CD4-positive, alpha-beta T cell treated with Interleukin-2 at 100 ng/mL for 4 hours (primary cell): Measurements from ENCODE around the gene HCRT.

Source experiments
- DNase-seq: peaks from one replicate; pipeline ENCODE4 v3.0.0-alpha.2; 2020; ENCODE audit warnings: low spot score

HCRT gene

DNA sequence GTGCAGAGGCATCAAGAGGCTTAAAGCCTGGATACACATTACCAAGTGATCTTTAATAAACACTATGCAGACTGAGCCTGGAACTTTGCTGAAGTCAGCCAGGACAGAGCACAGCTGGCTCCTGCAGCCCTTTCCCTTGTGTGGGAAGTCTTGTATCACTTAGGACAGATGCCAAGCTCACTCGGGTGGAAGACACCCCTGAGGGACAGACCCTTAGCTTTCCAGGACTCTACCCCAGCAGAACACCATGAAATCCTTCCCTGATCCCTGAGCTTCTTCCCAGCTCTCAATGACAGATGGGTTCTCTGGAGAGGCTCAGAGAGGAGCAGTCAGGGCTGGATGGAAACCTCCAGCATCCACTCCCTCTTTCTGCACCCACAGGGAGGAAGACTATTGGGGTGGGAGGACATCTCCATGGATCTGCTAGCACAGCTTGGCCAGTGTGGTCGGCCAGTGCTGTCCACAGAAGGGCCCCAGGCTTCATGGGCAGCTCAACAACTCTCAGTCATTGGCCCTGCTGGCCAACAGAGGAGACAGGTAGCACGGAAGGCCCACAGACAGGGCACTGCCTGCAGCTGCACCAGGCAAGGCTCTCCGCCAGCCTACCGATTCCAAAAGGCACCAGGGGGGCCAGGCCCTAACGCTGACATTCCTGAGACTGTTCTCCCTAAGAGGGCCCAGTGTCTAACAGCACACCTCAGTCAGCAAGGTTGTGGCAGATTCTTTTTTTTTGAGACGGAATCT is 46.3 kb downstream of the HCRT start:
- no peak for DNase-seq

DNA sequence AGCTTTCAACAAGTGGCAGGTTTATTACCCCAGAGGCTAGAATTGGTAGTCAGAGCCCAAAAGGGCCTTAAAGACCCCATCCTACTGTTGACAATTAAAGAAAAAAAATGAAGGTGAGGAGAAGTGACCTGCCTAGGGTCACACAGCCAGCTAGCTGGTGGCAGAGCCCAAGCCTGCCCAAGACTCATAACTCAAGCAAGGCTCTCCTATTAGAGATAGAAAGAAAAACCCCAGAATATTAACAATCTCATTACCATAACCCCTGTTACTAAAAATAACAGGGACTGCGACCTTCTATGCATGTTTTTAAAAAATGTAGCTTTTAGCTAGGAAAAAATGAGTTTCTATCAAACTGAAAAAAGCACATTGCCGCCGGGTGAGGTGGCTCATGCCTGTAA is 48.6 kb downstream of the HCRT start:
- DNase-seq: no peak

DNA sequence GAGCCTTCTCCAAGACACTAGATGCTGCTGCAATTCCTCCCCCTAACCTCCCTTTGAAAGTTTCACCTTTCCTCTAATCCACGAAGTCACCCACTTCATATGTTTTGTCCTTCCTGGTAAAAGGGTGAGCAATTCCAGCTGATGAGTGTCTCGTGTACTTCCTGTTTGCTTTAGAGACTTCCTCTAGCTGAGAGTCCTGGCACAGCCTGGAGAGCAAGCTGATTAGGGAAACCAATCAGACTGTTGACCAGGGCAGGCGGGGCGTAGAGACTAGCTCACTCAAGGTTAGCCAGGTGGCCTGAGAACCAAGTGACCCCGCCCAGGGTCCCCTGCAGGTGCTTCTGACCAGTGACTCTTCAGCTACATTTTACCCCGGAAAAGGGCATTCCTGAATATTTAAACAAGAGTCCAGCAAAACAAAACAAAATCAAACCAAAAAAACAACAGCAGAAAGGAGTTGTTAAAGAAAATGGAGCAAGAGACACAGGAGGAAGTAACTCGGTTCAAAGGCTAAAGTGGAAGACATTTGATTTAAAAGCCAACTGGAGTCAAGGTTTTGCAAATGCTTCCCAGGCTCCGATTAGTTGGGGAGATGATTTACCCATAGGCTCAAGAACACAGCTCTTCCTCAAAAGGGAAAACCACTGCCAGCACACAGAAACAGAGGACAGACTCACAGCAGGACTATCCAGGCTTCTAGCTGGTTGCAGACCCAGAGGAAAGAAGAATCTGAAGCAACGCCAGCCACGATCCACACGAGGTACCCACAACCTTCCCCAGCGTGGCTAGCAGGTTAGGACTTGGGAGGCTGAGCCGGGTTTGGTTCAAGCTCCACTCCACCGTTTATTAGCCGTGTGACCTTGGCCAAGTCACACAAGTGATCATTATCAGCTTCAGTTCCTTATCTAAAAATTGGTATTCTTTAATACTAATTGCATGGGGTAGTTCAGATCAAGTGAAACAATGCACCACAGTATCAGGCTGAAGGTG is 49.3 kb downstream of the HCRT start:
- DNase-seq: peak; percentile 14

DNA sequence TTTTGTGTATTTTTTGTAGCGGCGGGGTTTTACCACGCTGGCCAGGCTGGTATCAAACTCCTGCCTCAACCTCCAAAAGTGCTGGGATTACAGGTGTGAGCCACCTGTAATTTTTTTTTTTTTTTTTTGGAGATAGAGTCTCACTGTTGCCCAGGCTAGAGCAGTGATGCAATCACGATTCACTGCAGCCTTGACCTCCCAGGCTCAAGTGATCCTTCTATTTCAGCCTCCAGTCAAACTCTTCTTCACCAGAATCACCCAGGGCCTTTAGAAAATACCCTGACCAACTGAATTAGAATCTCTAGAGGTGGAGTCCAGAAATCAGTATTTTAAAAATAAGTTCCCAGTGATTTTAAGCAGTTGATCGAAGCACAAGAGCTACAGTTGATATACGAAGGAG is 50.1 kb downstream of the HCRT start:
- DNase-seq: no peak
